HG02798 (cell line): Measurements from ENCODE around the gene AVP.
"Not testable (repeated sequence)": the region's sequence is repeated elsewhere in the genome, so short reads cannot be mapped to it uniquely, and the experiment has no call there.

Experiments
- ATAC-seq: cut with Tn5 transposase; IDR thresholded peaks from one replicate; pipeline ENCODE4 v1.9.1; 2021; ENCODE audit warnings: mild to moderate bottlenecking; ENCODE audit not compliant: unreplicated experiment, poor library complexity

Gene AVP

DNA sequence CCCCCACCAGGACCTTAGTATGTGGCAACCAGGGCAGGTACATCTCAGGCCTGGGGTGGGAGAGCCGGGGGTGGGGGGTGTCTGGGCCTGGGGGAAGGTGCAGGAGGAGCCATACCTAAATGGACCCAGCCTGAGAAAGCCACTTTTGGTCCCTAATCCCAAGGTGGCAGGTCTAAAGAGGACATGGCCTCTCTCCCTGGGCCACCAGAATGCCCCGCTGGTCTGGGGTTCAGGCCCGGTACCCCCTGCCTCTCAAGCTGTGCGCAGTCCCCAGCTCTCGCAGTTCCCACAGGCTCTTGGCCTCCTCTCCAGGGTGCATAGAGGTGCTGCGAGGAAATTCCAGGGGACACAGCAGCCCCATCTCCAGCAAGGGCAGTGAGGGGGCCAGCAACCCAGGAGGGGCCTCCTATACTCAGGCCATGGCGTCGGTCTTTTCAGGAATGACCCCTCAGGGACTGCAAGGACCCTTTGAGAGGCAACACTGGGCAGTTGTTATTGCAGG lies 1.1 kb upstream of the AVP start:
- no peak for ATAC-seq

DNA sequence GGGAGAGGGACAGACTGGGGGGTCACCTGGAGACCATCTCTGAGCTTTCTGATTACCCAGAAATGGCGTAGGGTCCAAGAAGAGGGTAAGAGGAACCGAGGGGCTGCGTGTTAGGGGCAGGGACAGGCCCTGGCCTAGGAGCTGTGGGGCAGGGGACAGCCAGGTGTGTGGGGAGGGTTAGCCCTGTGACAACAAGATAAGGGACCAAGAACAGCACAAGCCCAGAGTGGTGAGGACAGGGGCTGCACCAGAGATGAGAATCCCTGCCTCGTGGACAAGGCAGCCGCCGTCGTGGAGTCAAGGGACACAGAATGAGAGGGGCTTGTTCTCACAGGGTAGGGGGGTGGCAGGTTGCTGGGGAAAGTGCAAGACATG lies 449 bp upstream of the AVP start:
- ATAC-seq: no peak

DNA sequence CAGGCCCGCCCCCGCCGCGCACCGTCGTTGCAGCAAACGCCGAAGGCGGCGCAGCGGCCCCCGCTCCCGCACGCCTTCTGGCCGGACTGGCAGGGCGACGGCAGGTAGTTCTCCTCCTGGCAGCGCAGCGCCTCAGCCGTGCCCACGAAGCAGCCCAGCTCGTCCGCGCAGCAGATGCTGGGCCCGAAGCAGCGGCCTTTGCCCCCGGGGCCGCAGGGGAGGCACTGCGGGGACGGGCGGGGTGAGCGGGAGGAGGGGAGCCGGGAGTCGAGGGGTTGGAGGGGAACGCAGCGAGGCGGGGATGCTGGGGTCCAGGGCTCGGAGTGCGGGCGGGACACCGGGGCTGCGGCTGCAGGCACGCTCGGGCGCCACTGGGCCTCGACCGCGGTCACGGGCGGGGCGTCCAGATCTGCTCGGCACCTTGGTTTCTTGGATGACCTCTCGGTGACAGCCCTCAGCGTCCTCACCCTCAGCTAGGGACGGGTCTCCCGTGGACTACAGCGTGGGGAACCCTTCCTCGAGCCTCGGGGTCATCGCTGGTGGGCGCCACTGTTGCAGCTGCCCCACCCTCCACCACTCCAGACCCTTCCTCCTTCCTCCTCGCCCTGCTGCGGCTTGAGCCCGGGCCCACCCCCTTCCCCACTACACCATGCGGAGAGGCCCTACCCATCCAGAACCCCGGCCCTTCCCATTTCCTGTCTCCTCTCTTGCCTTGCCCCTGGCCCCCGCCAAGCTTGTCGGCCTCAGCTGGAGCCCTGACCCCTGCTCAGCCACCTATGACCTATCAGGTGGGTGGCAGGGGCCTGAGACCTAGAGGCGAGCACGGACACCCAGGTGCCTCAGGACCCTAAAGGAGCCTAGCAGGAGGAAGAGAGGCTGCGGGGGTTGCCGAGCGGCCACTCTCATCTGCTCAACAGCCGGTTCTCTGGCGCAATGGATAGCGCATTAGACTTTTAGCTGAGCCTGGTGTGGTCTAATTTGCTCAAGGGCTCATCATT lies 1.3 kb downstream of the AVP start:
- no peak for ATAC-seq

DNA sequence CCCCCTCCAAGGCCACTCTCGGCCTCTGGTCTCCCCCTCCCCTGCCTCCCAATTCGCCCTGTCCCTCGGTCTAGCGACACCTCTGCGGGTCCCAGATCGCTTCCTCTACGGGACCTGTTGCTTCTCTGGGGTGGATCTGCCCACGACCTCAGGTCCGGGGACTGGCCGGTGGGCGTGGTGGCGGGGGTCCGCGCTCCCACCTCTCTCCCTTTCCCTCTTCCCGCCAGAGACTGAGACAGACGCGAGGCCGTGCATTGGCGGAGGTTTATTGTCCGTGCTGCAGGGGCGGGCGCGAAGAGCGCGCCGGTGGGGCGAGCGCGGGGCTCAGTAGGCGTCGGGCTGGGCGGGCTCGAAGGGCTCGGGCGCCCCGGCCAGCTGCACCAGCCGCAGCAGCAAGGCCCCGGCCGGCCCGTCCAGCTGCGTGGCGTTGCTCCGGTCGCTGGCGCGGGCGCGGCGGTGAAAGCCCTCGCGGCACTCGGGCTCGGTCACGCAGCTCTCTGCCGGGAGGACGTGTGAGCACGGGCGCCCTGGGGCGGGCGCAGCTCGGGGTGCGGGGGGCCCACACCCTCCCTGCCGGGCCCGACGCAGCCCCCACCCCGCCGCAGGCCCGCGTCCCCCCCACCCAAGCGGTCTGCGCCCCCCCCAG lies 2.1 kb downstream of the AVP start:
- no peak for ATAC-seq

DNA sequence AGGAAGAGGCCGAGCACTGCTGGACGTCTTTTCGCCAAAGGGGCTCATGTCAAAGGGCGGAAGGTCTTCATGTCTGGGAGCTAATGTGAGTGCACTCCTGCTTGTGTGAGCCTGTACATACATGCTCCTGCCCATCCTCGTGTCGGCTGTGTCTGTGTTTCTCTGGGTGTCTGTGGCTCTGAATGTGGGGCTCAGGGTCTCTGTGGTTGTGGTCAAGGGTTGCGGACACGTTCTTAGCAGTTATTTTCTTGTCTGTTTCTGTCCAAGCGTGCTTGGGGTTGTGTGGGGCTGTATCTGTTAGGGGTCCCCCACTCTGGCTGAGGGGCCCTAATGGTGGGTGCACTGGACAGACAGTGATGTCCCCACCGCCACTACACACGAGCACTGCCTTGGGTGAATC lies 2.9 kb downstream of the AVP start:
- ATAC-seq: no peak

GRCh38 chr20:3080939-3081388 lies 3.6 kb downstream of the AVP start:
- ATAC-seq: no peak

DNA sequence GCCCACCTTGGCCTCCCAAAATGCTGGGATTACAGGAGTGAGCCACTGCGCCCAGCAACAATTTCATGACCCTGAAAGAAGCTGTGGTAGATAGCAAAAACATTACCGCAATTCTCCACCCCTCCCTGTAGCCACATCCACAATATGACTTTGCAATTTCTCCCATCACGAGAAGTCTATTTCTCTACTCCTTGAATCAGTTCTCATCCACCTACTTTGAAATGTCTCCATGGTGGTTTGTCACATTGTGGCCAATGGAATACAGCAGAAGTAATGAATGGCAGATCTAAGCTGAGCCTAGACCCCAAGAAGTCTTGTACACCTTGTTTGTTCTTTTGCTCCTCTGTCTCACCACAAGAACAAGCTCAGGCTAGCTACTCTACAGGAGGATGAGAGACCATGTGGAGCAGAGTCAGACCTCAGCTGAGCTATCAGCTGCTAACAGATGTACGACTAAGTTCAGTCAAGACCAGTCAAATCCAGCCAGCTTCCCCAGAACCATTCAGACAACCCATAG lies 6.8 kb downstream of the AVP start:
- ATAC-seq: no peak

DNA sequence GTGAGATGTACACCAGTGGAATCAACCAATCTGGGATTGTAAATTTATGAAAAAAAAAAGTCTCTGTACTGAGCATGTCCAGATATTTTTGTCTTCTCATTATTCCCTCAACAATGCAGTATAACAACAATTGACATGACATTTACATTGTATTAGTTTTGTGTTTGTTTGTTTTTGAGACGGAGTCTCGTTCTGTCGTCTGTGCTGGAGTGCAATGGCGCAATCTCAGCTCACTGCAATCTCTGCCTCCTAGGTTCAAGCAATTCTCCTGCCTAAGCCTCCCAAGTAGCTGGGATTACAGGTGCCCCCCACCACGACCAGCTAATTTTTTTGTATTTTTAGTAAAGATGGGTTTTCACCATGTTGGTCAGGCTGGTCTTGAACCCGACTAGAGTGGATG lies 9.2 kb downstream of the AVP start:
- ATAC-seq: not testable (repeated sequence)

GRCh38 chr20:3074812-3075211 lies 9.7 kb downstream of the AVP start:
- no peak for ATAC-seq

DNA sequence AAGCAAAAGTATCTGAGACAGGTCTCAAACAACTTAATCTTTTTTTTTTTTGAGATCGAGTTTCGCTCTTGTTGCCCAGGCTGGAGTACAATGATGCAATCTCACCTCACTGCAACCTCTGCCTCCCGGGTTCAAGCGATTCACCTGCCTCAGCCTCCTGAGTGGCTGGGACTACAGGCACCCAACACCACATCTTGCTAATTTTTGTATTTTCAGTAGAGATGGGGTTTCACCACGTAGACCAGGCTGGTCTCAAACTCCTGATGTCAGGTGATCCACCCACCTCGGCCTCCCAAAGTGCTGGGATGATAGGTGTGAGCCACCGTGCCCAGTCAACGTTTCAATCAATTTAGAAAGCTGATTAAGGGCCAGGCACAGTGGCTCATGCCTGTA lies 11.3 kb downstream of the AVP start:
- ATAC-seq: not testable (repeated sequence)

- ATAC-seq: no peak
These were observed 11.8 kb downstream of the AVP start for GRCh38 chr20:3072530-3073250.

- ATAC-seq: no peak
These were observed 12.7 kb downstream of the AVP start, which contains the start of gene OXT for GRCh38 chr20:3071610-3072529. TSS of gene OXT (plus strand) at chr20:3071620. CDS start at chr20:3071656, 36 bp downstream.

GRCh38 chr20:3071266-3071609 lies 13.3 kb downstream of the AVP start:
- no peak for ATAC-seq

- no peak for ATAC-seq
These were observed 13.8 kb downstream of the AVP start for GRCh38 chr20:3070725-3071124.

DNA sequence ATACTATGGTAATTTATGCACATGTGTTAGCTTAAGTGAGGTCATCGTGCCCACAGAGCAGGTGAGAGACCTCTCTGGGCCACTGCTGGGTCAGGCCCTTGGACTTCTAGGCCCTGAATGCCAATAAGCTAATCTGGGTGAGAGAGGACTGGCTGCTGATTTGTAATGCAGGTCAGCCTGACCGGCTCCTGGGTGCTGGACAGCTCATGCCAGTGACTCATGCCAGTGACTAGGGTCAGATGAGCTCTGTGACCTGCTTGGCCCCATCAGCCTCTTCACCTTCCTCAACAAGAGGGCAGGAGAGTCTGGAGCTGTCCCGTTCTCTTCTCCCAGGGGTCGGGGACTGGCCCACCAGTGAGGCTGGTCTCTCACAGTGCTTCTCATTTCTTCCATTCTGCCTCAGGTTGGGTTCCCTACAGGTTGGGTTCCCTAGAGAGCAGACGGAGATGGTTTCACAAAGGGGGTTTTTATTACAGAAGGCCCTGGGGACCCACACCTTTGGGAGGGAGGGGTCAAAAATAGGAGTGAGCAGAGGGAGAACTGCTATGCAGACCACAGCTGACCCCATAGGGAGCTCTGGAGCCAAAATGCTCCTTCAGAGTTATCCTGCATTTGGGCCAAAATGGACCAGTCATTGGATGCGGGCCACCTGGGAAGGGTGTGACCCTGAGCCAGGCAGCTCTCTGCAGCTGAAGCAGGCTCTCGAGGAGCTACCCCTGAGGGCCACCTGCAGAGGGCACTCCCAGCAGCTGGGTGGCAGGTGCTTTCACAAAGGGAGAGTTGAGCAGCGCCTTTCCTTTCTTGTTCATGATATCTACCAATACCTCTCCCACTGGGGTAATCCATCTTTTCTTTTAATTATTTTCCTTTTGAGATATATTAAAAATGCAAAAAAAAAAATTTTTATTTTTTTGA lies 15.3 kb downstream of the AVP start:
- ATAC-seq: no peak

DNA sequence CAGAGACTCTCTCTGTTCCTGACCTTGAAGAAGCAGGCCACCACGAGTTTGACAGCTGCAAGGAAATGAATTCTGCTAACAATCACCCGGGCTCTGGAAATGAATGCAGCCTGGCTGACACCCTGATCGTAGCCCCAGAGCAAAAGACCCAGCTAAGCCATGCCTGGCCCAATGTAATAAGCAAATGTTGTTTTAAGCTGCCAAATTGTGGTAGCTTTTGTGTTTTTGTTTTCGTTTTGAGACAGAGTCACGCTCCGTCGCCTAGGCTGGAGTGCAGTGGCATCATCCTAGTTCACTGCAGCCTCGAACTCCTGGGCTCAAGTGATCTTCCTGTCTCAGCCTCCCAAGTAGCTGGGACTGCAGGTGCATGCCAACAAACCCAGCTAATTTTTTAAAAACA lies 16.4 kb downstream of the AVP start:
- no peak for ATAC-seq

DNA sequence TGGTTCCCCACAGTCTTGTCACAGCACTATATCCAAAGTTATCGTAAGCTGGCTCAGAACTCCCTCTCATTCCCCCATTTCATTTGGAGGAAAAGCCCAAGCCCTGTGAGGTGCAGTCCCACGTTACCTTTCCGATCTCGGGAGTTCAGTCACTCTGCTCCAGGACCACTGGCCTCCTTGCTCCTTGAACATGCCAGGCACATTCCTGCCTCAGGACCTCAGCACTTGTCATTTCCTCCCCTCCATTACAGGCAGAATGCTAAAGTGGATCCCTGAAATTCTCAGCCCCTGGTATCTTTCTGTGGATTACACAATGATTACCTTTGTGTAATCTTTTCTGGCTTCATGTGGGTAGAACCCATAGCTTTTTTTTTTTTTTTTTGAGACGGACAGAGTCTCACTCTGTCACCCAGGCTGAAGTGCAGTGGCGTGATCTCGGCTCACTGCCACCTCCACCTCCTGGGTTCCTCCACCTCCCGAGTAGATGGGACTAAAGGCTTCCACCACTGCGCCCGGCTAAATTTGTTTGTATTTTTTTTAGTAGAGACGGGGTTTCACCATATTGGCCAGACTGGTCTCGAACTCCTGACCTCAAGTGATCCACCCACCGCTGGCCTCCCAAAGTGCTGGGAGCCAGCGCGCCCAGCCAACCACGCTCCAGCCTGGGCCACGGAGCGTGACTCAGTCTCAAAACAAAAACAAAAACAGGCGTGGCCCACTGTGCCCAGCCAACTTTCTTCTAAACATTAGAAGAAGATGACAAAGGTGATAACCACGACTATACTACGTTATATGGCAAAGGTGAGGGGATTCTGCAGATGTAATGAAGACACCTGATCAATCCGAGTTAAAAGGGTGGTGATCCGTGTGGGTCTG lies 17.1 kb downstream of the AVP start:
- ATAC-seq: no peak

DNA sequence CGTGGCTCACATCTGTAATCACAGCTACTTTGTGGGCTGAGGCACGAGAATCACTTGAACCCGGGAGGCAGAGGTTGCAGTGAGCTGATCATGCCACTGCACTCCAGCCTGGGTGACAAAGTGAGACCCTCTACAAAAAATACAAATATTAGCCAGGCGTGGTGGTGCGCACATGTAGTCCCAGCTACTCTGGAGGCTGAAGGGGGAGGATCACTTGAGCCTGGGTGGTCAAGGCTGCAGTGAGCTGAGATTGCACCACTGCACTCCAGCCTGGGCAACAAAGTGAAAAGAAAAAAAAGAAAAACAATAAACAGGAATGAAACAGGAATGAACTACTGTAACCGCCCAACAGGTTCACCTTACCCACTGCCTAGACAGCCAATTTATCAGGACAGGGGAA lies 20.4 kb downstream of the AVP start:
- ATAC-seq: not testable (repeated sequence)
